Lung (tissue), 12 donors: ENCODE measurements around the gene MT4. TPM values are rescaled to one million over a fixed set of nuclear protein-coding genes. Genes with fewer than 3 reads are reported as not detected.

Source experiments
- ATAC-seq: fragments of 200-7000 bp; cut with Tn5 transposase; one replicate; pipeline ENCODE4 v1.9.1; 2020; ENCODE audit warnings: moderate number of reproducible peaks; ENCODE audit not compliant: insufficient read depth, low FRiP score
- DNase-seq, 3 donors: peaks; one replicate each; pipeline ENCODE4 v3.0.0-alpha.2; 2013 to 2017
- H3K27ac ChIP-seq, 2 donors: one replicate each; pipeline ENCODE4 v1.5.1; 2013; ENCODE audit warnings: mild to moderate bottlenecking in 2 of 2, moderate library complexity in 2 of 2, control low read depth in 1 of 2, inconsistent platforms in 1 of 2, low read depth in 1 of 2, low read length in 1 of 2
- H3K27me3 ChIP-seq, 3 donors: one replicate each; pipeline ENCODE4 v1.5.1; 2013; ENCODE audit warnings: low read length in 2 of 3; ENCODE audit not compliant: control insufficient read depth in 3 of 3, insufficient read depth in 3 of 3
- H3K36me3 ChIP-seq, 4 donors: one replicate each; pipeline ENCODE4 v1.5.1; 2013; ENCODE audit warnings: low read length in 4 of 4, mild to moderate bottlenecking in 1 of 4, moderate library complexity in 1 of 4; ENCODE audit not compliant: control insufficient read depth in 4 of 4, insufficient read depth in 4 of 4
- H3K4me1 ChIP-seq, 5 donors: one replicate each; pipeline ENCODE4 v1.5.1; 2013; ENCODE audit warnings: low read length in 5 of 5, mild to moderate bottlenecking in 2 of 5, moderate library complexity in 1 of 5; ENCODE audit not compliant: control insufficient read depth in 5 of 5, insufficient read depth in 5 of 5
- H3K4me3 ChIP-seq: one replicate; pipeline ENCODE4 v1.5.1; 2013; ENCODE audit warnings: mild to moderate bottlenecking, control low read depth, moderate library complexity
- H3K9ac ChIP-seq, 2 donors: one replicate each; pipeline ENCODE4 v1.5.1; 2013; ENCODE audit warnings: low read length in 2 of 2, control low read depth in 1 of 2; ENCODE audit not compliant: insufficient read depth in 1 of 2
- H3K9me3 ChIP-seq, 4 donors: one replicate each; pipeline ENCODE4 v1.5.1; 2013; ENCODE audit warnings: low read length in 3 of 4, mild to moderate bottlenecking in 1 of 4, moderate library complexity in 1 of 4; ENCODE audit not compliant: control insufficient read depth in 4 of 4, insufficient read depth in 3 of 4
- WGBS, 2 donors: extraction: QIAGEN DNeasy Blood & Tissue Kit; methylation state at CpG; one replicate each; pipeline ENCODE4 v1.1.7; 2013; 5-methylcytosine and 5-hydroxymethylcytosine counted together
- polyA plus RNA-seq, 2 donors: library from polyadenylated mRNA; stranded (reverse); fragments of 200-250 nt; gene quantifications; one replicate each; pipeline ENCODE4 v1.2.1, GENCODE V29; 2013
- total RNA-seq, 2 donors: library from RNA; depleted of rRNA in 1 of 2; stranded (reverse); fragments of >200 nt in 1 of 2; gene quantifications; one replicate each; pipeline ENCODE4 v1.2.1, GENCODE V29; 2014 to 2021
- TF ChIP-seq, protein P1 (sequence below): IDR thresholded peaks from 2 replicates; pipeline ENCODE4 v1.5.1; 2012; ENCODE audit warnings: mild to moderate bottlenecking; ENCODE audit errors: control extremely low read depth, extremely low read depth
- donor health status: control.
- donor health status: control.
- donor health status: Bipolar disorder and iron deficiency.
- donor health status: healthy.
- donor health status: DM: yes; HTN: yes; CAD: no.

Gene MT4
- total and polyA plus RNA-seq, 4 donors, result not detected

DNA sequence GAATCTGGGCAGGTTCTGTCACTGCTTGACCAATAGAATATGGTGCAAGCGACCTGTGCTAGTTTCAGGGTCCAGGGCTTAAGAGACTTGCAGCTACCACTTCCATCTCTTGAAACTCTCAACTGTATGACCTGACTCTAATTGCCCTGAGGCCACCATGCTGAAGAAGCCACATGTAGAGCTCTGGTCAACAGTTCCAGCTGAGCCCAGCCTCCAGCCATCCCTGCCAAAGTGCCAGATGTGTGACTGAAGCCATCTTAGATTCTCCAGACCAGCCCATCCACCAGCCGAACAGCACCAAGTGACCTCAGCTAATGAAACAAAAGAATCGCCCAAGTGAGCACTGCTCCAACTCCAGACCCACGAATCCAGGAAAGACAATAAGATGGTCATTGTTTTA, 40.1 kb downstream of the MT4 start:
- 86 to 95% methylated on average over 4 of the region's 4 CpGs for WGBS, 2 donors
- no peak for DNase-seq
- H3K36me3 ChIP-seq, result no peaks in the 10 kb centered on the region
- TF ChIP-seq, protein P1, sequence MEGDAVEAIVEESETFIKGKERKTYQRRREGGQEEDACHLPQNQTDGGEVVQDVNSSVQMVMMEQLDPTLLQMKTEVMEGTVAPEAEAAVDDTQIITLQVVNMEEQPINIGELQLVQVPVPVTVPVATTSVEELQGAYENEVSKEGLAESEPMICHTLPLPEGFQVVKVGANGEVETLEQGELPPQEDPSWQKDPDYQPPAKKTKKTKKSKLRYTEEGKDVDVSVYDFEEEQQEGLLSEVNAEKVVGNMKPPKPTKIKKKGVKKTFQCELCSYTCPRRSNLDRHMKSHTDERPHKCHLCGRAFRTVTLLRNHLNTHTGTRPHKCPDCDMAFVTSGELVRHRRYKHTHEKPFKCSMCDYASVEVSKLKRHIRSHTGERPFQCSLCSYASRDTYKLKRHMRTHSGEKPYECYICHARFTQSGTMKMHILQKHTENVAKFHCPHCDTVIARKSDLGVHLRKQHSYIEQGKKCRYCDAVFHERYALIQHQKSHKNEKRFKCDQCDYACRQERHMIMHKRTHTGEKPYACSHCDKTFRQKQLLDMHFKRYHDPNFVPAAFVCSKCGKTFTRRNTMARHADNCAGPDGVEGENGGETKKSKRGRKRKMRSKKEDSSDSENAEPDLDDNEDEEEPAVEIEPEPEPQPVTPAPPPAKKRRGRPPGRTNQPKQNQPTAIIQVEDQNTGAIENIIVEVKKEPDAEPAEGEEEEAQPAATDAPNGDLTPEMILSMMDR, result no peak
- no peak overlapping the region for H3K9ac ChIP-seq
- H3K4me3 ChIP-seq, result no peak overlapping the region
- H3K4me1 ChIP-seq, result peaks cover 6 to 40% (median 18%) of the 10 kb centered on the region in 5 donors
- ATAC-seq, result no peak
- H3K27ac ChIP-seq, result peak overlapping the region in 1 of 2 donors; percentile 37
- peaks cover 0 to 7% (median 0%) of the 10 kb centered on the region in 3 donors for H3K27me3 ChIP-seq
- no peaks in the 10 kb centered on the region for H3K9me3 ChIP-seq

GRCh38 chr16:56605475-56605874, 40.6 kb downstream of the MT4 start:
- H3K36me3 ChIP-seq, result no peaks in the 10 kb centered on the region
- peaks cover 0 to 12% (median 0%) of the 10 kb centered on the region in 3 donors for H3K27me3 ChIP-seq
- H3K9me3 ChIP-seq, result no peaks in the 10 kb centered on the region
- ATAC-seq, result no peak
- peaks cover 6 to 45% (median 21%) of the 10 kb centered on the region in 5 donors for H3K4me1 ChIP-seq
- H3K4me3 ChIP-seq, result no peak overlapping the region
- peak overlapping the region in 1 of 2 donors; percentile 34 for H3K9ac ChIP-seq
- no peak for DNase-seq
- TF ChIP-seq, protein P1, result no peak
- H3K27ac ChIP-seq, result peak overlapping the region; percentile 88 to 97
- WGBS, 2 donors, result 64 to 86% methylated on average over 1 of the region's 1 CpG

GRCh38 chr16:56606071-56606475, 41.2 kb downstream of the MT4 start:
- Histone ChIP-seq H3K27me3 (peaks cover 0 to 10% (median 0%) of the 10 kb centered on the region in 3 donors), H3K9me3 (no peaks in the 10 kb centered on the region), H3K36me3 (no peaks in the 10 kb centered on the region), H3K9ac (peak overlapping the region in 1 of 2 donors; percentile 34), H3K27ac (peak overlapping the region; percentile 88 to 97), H3K4me1 (peaks cover 9 to 50% (median 25%) of the 10 kb centered on the region in 5 donors), H3K4me3 (no peak overlapping the region)
- WGBS, 2 donors, result 56 to 82% methylated on average over 3 of the region's 3 CpGs
- DNase-seq (no peak), ATAC-seq (no peak)
- TF ChIP-seq, protein P1, result no peak
